KMS-11 (cell line): ENCODE measurements around the gene POU6F2.

Experiments used
- H2AFZ ChIP-seq: fragments of 200-600 bp; sonication (generic); 2 replicates; pipeline ENCODE4 v1.6.1; 2016; ENCODE audit warnings: antibody characterized with exemption, mixed run types, low read depth
- H3K27ac ChIP-seq: fragments of 200-600 bp; sonication (generic); 2 replicates; pipeline ENCODE4 v1.6.1; 2016; ENCODE audit warnings: mild to moderate bottlenecking, mixed run types
- H3K27me3 ChIP-seq: fragments of 200-600 bp; sonication (generic); 2 replicates; pipeline ENCODE4 v1.6.1; 2017; ENCODE audit warnings: mild to moderate bottlenecking, low read depth, mixed run types, moderate library complexity; ENCODE audit not compliant: insufficient read depth
- H3K36me3 ChIP-seq: fragments of 200-600 bp; sonication (generic); 2 replicates; pipeline ENCODE4 v1.6.1; 2017; ENCODE audit warnings: mild to moderate bottlenecking, mixed run types; ENCODE audit not compliant: insufficient read depth
- H3K4me1 ChIP-seq: fragments of 200-600 bp; sonication (generic); 2 replicates; pipeline ENCODE4 v1.6.1; 2016; ENCODE audit warnings: mild to moderate bottlenecking, low read depth, mixed run types; ENCODE audit not compliant: poor library complexity, severe bottlenecking
- H3K4me2 ChIP-seq: fragments of 200-600 bp; sonication (generic); 2 replicates; pipeline ENCODE4 v1.7.0; 2016; ENCODE audit warnings: mild to moderate bottlenecking, mixed run types
- H3K4me3 ChIP-seq: fragments of 200-600 bp; sonication (generic); IDR thresholded peaks from 2 replicates; pipeline ENCODE4 v1.6.1; 2017; ENCODE audit warnings: low read depth, low read length, mixed read lengths; ENCODE audit not compliant: insufficient read depth
- H3K79me2 ChIP-seq: fragments of 200-600 bp; sonication (generic); 2 replicates; pipeline ENCODE4 v1.6.1; 2016; ENCODE audit warnings: low read depth, mixed run types; ENCODE audit not compliant: insufficient read depth
- H3K9ac ChIP-seq: fragments of 200-600 bp; sonication (generic); 2 replicates; pipeline ENCODE4 v1.6.1; 2016; ENCODE audit warnings: mild to moderate bottlenecking, mixed run types
- H4K20me1 ChIP-seq: fragments of 200-600 bp; sonication (generic); 2 replicates; pipeline ENCODE4 v1.6.1; 2016; ENCODE audit warnings: mild to moderate bottlenecking, mixed run types; ENCODE audit not compliant: insufficient read depth
- TF ChIP-seq, protein P1 (sequence below): fragments of 200-600 bp; sonication (generic); conservative IDR thresholded peaks from 2 replicates; pipeline ENCODE4 v1.6.1; 2017; ENCODE audit warnings: low read depth, mild to moderate bottlenecking, antibody characterized with exemption, low read length, moderate library complexity, mixed read lengths

Gene POU6F2

DNA sequence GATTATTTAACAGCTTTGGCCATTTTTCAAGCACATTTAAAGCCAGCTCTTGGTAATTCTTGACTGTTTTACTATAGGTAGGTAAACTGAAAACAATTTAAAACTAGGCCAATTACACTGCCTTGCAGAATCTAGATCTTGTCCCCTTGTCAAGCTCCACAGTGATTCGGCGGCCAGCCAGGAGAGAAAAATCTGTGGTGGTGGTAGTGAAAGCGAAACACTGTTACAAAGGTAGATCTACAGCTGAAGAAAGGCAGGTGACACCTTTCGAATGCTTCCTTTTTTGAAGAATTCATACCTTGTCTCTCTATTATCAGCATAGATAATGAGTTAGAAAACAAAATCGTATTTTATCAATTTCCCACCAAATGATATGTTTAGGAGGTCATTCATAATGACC, 218.3 kb downstream of the POU6F2 start:
- Histone ChIP-seq H4K20me1 (no peaks in the 10 kb centered on the region), H3K4me1 (no peaks in the 10 kb centered on the region), H3K79me2 (no peaks in the 10 kb centered on the region), H3K9ac (no peak overlapping the region), H3K4me3 (no peak overlapping the region), H3K27me3 (no peaks in the 10 kb centered on the region), H3K36me3 (no peaks in the 10 kb centered on the region), H3K27ac (no peak overlapping the region), H3K4me2 (no peak overlapping the region), H2AFZ (no peak overlapping the region)
- TF ChIP-seq, protein P1, sequence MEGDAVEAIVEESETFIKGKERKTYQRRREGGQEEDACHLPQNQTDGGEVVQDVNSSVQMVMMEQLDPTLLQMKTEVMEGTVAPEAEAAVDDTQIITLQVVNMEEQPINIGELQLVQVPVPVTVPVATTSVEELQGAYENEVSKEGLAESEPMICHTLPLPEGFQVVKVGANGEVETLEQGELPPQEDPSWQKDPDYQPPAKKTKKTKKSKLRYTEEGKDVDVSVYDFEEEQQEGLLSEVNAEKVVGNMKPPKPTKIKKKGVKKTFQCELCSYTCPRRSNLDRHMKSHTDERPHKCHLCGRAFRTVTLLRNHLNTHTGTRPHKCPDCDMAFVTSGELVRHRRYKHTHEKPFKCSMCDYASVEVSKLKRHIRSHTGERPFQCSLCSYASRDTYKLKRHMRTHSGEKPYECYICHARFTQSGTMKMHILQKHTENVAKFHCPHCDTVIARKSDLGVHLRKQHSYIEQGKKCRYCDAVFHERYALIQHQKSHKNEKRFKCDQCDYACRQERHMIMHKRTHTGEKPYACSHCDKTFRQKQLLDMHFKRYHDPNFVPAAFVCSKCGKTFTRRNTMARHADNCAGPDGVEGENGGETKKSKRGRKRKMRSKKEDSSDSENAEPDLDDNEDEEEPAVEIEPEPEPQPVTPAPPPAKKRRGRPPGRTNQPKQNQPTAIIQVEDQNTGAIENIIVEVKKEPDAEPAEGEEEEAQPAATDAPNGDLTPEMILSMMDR = no peak

GRCh38 chr7:39197831-39198230, 220.1 kb downstream of the POU6F2 start:
- TF ChIP-seq, protein P1 = no peak
- Histone ChIP-seq H3K4me1 (no peaks in the 10 kb centered on the region), H3K4me3 (no peak overlapping the region), H3K36me3 (no peaks in the 10 kb centered on the region), H3K27ac (no peak overlapping the region), H2AFZ (no peak overlapping the region), H3K9ac (no peak overlapping the region), H4K20me1 (no peaks in the 10 kb centered on the region), H3K27me3 (no peaks in the 10 kb centered on the region), H3K4me2 (no peak overlapping the region), H3K79me2 (no peaks in the 10 kb centered on the region)

GRCh38 chr7:39198556-39198955, 220.8 kb downstream of the POU6F2 start:
- Histone ChIP-seq H3K27ac (no peak overlapping the region), H4K20me1 (no peaks in the 10 kb centered on the region), H3K4me2 (no peak overlapping the region)

DNA sequence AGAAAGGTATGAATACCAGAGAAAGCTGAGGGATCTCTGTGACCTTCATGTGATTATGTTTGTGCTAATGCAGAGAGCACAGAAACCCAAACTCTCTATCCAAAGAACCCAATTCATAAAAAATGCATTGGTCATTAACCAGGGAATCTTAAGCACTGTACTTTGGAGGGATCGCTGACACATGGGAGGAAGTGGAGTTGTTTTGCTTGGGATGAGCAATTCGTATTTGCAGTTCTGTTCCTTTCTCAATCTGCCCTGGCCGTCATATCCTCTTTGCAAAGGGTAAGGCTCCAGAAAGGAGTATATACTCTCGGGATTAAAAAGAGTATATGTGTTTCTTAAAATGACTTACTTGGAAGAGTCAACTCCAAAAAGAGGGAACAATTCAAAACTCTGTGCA, 221.3 kb downstream of the POU6F2 start:
- Histone ChIP-seq H3K79me2 (no peaks in the 10 kb centered on the region), H3K27me3 (no peaks in the 10 kb centered on the region), H4K20me1 (no peaks in the 10 kb centered on the region), H3K4me3 (no peak overlapping the region), H2AFZ (no peak overlapping the region), H3K27ac (no peak overlapping the region), H3K4me1 (no peaks in the 10 kb centered on the region), H3K9ac (no peak overlapping the region), H3K4me2 (no peak overlapping the region), H3K36me3 (no peaks in the 10 kb centered on the region)
- TF ChIP-seq, protein P1 = no peak

More at GRCh38 chr7:39198556-39198955, 220.8 kb downstream of the POU6F2 start:
- H3K36me3 ChIP-seq = no peaks in the 10 kb centered on the region
- H3K4me3 ChIP-seq = no peak overlapping the region
- H3K9ac ChIP-seq = no peak overlapping the region
- no peak overlapping the region for H2AFZ ChIP-seq
- H3K79me2 ChIP-seq = no peaks in the 10 kb centered on the region
- H3K27me3 ChIP-seq = no peaks in the 10 kb centered on the region
- H3K4me1 ChIP-seq = no peaks in the 10 kb centered on the region
- TF ChIP-seq, protein P1 = no peak

DNA sequence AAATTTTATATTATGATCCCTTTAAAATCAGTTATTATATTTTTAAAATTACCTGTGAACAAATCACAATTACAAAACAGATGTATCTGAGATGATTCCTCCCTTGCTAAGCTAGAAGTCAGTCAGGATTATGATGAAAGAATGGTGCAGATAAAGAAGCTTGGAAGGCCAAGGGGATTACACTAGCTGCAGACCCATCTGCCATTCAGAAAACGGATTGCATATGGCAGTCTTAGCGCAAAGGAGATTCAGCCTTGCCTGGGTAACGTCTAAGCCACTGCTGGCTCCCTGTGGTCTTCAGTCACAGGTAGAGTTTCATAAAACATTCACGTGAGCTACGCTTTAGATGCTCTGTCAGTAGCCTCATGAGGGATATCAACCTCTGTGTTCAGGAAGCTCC, 222.2 kb downstream of the POU6F2 start:
- TF ChIP-seq, protein P1 = no peak
- Histone ChIP-seq H3K4me2 (no peak overlapping the region), H3K27me3 (no peaks in the 10 kb centered on the region), H2AFZ (no peak overlapping the region), H3K36me3 (no peaks in the 10 kb centered on the region), H3K79me2 (no peaks in the 10 kb centered on the region), H3K27ac (no peak overlapping the region), H3K4me1 (no peaks in the 10 kb centered on the region), H3K9ac (no peak overlapping the region), H4K20me1 (no peaks in the 10 kb centered on the region), H3K4me3 (no peak overlapping the region)
